Transverse colon (tissue), 4 donors: ENCODE data around the gene CACNG6. TPM values are rescaled to one million over a fixed set of nuclear protein-coding genes. Genes with fewer than 3 reads are reported as not detected.

Experiments used
- DNase-seq: peaks from one replicate; pipeline ENCODE4 v3.0.0-alpha.2; 2019
- H3K27ac ChIP-seq, 4 donors: fragments of 200-600 bp; sonication (generic); 2 replicates each; pipeline ENCODE4 v1.5.1; 2016 to 2018; ENCODE audit warnings: inconsistent platforms in 4 of 4
- H3K27me3 ChIP-seq: fragments of 200-600 bp; sonication (generic); 2 replicates; pipeline ENCODE4 v1.5.1; 2017; ENCODE audit warnings: inconsistent platforms
- H3K36me3 ChIP-seq, 4 donors: fragments of 200-600 bp; sonication (generic); 2 replicates each; pipeline ENCODE4 v1.5.1; 2017 to 2019; ENCODE audit warnings: inconsistent platforms in 4 of 4
- H3K4me1 ChIP-seq, 4 donors: fragments of 200-600 bp; sonication (generic); 2 replicates each; pipeline ENCODE4 v1.5.1; 2017 to 2020; ENCODE audit warnings: inconsistent platforms in 4 of 4
- H3K4me3 ChIP-seq, 4 donors: fragments of 200-600 bp; sonication (generic); 1 replicate in 1 of 4; 2 replicates in 3 of 4; pipeline versions ENCODE4 v1.5.1 to v1.6.1; 2017 to 2019; ENCODE audit warnings: inconsistent platforms in 4 of 4
- H3K9me3 ChIP-seq, 2 donors: fragments of 200-600 bp; sonication (generic); 2 replicates each; pipeline ENCODE4 v1.5.1; 2017 to 2019; ENCODE audit warnings: inconsistent platforms in 2 of 2
- CTCF ChIP-seq, 5 experiments: fragments of 200-600 bp in 3 of 5; fragments of 450-650 bp in 2 of 5; sonication (generic) in 3 of 5; IDR thresholded peaks; 1 replicate in 2 of 5; 2 replicates in 3 of 5; pipeline ENCODE4 v1.5.1; 2016 to 2017; ENCODE audit warnings: antibody characterized with exemption in 5 of 5, inconsistent platforms in 3 of 5, mild to moderate bottlenecking in 2 of 5, moderate library complexity in 1 of 5
- EP300 ChIP-seq: sonication (generic); formaldehyde crosslinking; IDR thresholded peaks from one replicate; pipeline ENCODE4 v1.6.1; 2017; ENCODE audit warnings: antibody characterized with exemption, low read depth
- POLR2A ChIP-seq: fragments of 450-650 bp; IDR thresholded peaks from one replicate; pipeline ENCODE4 v1.6.1; 2016; ENCODE audit warnings: antibody characterized with exemption, mild to moderate bottlenecking, moderate library complexity
- POLR2AphosphoS5 ChIP-seq, 3 donors: sonication (generic); formaldehyde crosslinking; IDR thresholded peaks; one replicate each; pipeline ENCODE4 v1.6.1; 2016; ENCODE audit warnings: antibody characterized with exemption in 3 of 3
- WGBS, 2 donors: methylation state at CpG; one replicate each; pipeline ENCODE4 v1.1.5; 2018; ENCODE audit warnings: low coverage in 1 of 2; 5-methylcytosine and 5-hydroxymethylcytosine counted together
- in situ Hi-C, 4 donors: fragments of 200-750 bp; cut with MboI; loops; one replicate each; pipeline versions ENCODE4 v1.15.0 to v1.15.1; 2017; ENCODE audit warnings: low sequenced_read_pairs in 3 of 4, low pct_ligation_motif_present in 1 of 4, low pct_unique_long_range_greater_than_20kb in 1 of 4
- intact Hi-C: fragments of 100-400 bp; cut with DNase I; formaldehyde crosslinking; loops from one replicate; pipeline ENCODE4 v1.15.1; 2023; ENCODE audit warnings: low total_unique reads
- total RNA-seq, 4 donors: library from RNA; depleted of rRNA; stranded (reverse); fragments of >200 nt; gene quantifications; one replicate each; pipeline ENCODE4 v1.1.0, GENCODE V29; 2016

The CACNG6 gene
- not detected for total RNA-seq

GRCh38 chr19:53991224-53992113, at the start of gene CACNG6:
CACNG6 (plus strand) TSS chr19:53991637; CDS start chr19:53992878, 1,241 bp downstream.
- Histone ChIP-seq H3K4me3 (peak within 1 kb of the TSS in 3 of 4 donors; percentile 1 to 52 (median 15)), H3K27ac (no peak within 1 kb of the TSS)
- WGBS, 2 donors: 11% methylated on average over 14 of the region's 66 CpGs; no CpG with 5 or more reads in 1 of the 2 donors

GRCh38 chr19:53942001-53942786, 49.2 kb upstream of the CACNG6 start:
- WGBS, 2 donors: 5 to 31% methylated on average over 4 to 50 of the region's 55 CpGs
- in situ Hi-C loops (no loop called here), intact Hi-C loops (no loop called here)
- Histone ChIP-seq H3K27me3 (peaks cover 56% of the 10 kb centered on the region), H3K4me3 (no peak overlapping the region), H3K36me3 (no peaks in the 10 kb centered on the region), H3K27ac (no peak overlapping the region), H3K4me1 (no peaks in the 10 kb centered on the region), H3K9me3 (no peaks in the 10 kb centered on the region)
- DNase-seq: no peak
- TF ChIP-seq CTCF (IDR thresholded peaks at IDR 0.05) (no peak), POLR2AphosphoS5 (IDR thresholded peaks at IDR 0.05) (no peak), EP300 (no peak), POLR2A (no peak)

More at GRCh38 chr19:53991224-53992113, at the start of gene CACNG6:
- Histone ChIP-seq H3K4me1 (peaks cover 3 to 9% (median 7%) of the 10 kb centered on the region in 4 donors), H3K27me3 (peaks cover 49% of the 10 kb centered on the region), H3K9me3 (no peaks in the 10 kb centered on the region), H3K36me3 (no peaks in the 10 kb centered on the region)
- TF ChIP-seq CTCF (IDR thresholded peaks at IDR 0.05) (no peak), POLR2AphosphoS5 (IDR thresholded peaks at IDR 0.05) (no peak), EP300 (no peak), POLR2A (no peak)
- no peak for DNase-seq
- in situ Hi-C loops: no loop called here
- intact Hi-C loops: no loop called here

- intact Hi-C loops: no loop called here
- WGBS, 2 donors: 76% methylated on average over 4 of the region's 4 CpGs; no CpG with 5 or more reads in 1 of the 2 donors
- H3K4me1 ChIP-seq: no peaks in the 10 kb centered on the region
Observed at GRCh38 chr19:53944416-53944815, 47.0 kb upstream of the CACNG6 start.

More at GRCh38 chr19:53944416-53944815, 47.0 kb upstream of the CACNG6 start:
- H3K9me3 ChIP-seq: no peaks in the 10 kb centered on the region
- no peak overlapping the region for H3K27ac ChIP-seq
- H3K4me3 ChIP-seq: no peak overlapping the region
- TF ChIP-seq EP300: no peak
- TF ChIP-seq POLR2A: no peak
- no peak for TF ChIP-seq POLR2AphosphoS5 (IDR thresholded peaks at IDR 0.05)
- TF ChIP-seq CTCF (IDR thresholded peaks at IDR 0.05): no peak
- H3K36me3 ChIP-seq: no peaks in the 10 kb centered on the region
- no peak for DNase-seq
- in situ Hi-C loops: no loop called here
- H3K27me3 ChIP-seq: peaks cover 56% of the 10 kb centered on the region
